B cell (primary cell): ENCODE results near the gene GGCT. TPM values are rescaled to one million over a fixed set of nuclear protein-coding genes. Genes with fewer than 3 reads are reported as not detected.

Experiments
- ATAC-seq: fragments of 200-7000 bp; cut with Tn5 transposase; one replicate; pipeline ENCODE4 v1.10.0; 2021; ENCODE audit warnings: low read depth, mild to moderate bottlenecking, moderate number of reproducible peaks, moderate library complexity
- CTCF ChIA-PET: fragments of 350-600 bp; sonication (Branson Sonifier 250); formaldehyde crosslinking; loops from one replicate; lab custom pipeline; 2021; ENCODE audit warnings: antibody characterized with exemption, inconsistent platforms; lab: Charles Lee
- POLR2A ChIA-PET: fragments of 350-600 bp; sonication (Branson Sonifier 250); formaldehyde crosslinking; loops from one replicate; lab custom pipeline; 2021; ENCODE audit warnings: antibody characterized with exemption; lab: Charles Lee
- DNase-seq: peaks from one replicate; pipeline ENCODE4 v3.0.0; 2013
- H2AFZ ChIP-seq: 2 replicates; pipeline ENCODE4 v1.6.1; 2012; ENCODE audit warnings: mild to moderate bottlenecking, low read depth, low read length; ENCODE audit not compliant: insufficient read depth, poor library complexity, severe bottlenecking
- H3K27ac ChIP-seq, 2 donors: 1 replicate in 1 of 2; 2 replicates in 1 of 2; pipeline ENCODE4 v1.5.1; 2012 to 2013; ENCODE audit warnings: low read length in 2 of 2, mild to moderate bottlenecking in 2 of 2, moderate library complexity in 1 of 2
- H3K27me3 ChIP-seq, 4 experiments: fragments of 200-600 bp in 1 of 4; sonication (generic) in 1 of 4; replicated peaks in 1 of 4; 1 replicate in 2 of 4; 2 replicates in 2 of 4; pipeline versions ENCODE4 v1.6.1 to v1.7.0; 2013 to 2016; ENCODE audit warnings: low read length in 3 of 4, mild to moderate bottlenecking in 2 of 4, mixed read lengths in 1 of 4, moderate library complexity in 1 of 4; ENCODE audit not compliant: insufficient read depth in 4 of 4, control insufficient read depth in 3 of 4; ENCODE audit errors: control extremely low read depth in 1 of 4
- H3K36me3 ChIP-seq, 2 experiments: replicated peaks in 1 of 2; 1 replicate in 1 of 2; 2 replicates in 1 of 2; pipeline versions ENCODE4 v1.6.1 to v1.7.1; 2013; ENCODE audit warnings: low read length in 1 of 2; ENCODE audit not compliant: insufficient read depth in 2 of 2, control insufficient read depth in 1 of 2; ENCODE audit errors: control extremely low read depth in 1 of 2, extremely low read depth in 1 of 2
- H3K4me1 ChIP-seq, 2 donors: fragments of 200-600 bp in 1 of 2; sonication (generic) in 1 of 2; 1 replicate in 1 of 2; 2 replicates in 1 of 2; pipeline versions ENCODE4 v1.5.1 to v1.6.1; 2013 to 2017; ENCODE audit warnings: low read length in 2 of 2; ENCODE audit not compliant: control insufficient read depth in 2 of 2, insufficient read depth in 2 of 2
- H3K4me2 ChIP-seq: replicated peaks from 2 replicates; pipeline ENCODE3; 2012; ENCODE audit warnings: mild to moderate bottlenecking, low read depth, low read length; ENCODE audit not compliant: poor library complexity, severe bottlenecking
- H3K4me3 ChIP-seq, 5 experiments: fragments of 200-600 bp in 1 of 5; sonication (generic) in 1 of 5; 1 replicate in 3 of 5; 2 replicates in 2 of 5; pipeline versions ENCODE4 v1.5.1 to v1.7.0; 2011 to 2016; ENCODE audit warnings: low read length in 4 of 5, mild to moderate bottlenecking in 4 of 5, low read depth in 2 of 5, control low read depth in 1 of 5, moderate library complexity in 1 of 5; ENCODE audit not compliant: insufficient read depth in 1 of 5; ENCODE audit errors: control extremely low read depth in 1 of 5, extremely low read depth in 1 of 5
- H3K79me2 ChIP-seq: fragments of 200-600 bp; sonication (generic); one replicate; pipeline ENCODE4 v1.6.0; 2016; ENCODE audit warnings: low read length; ENCODE audit not compliant: control insufficient read depth, insufficient read depth
- H3K9ac ChIP-seq: fragments of 200-600 bp; sonication (generic); 2 replicates; pipeline ENCODE4 v1.6.1; 2017; ENCODE audit warnings: mild to moderate bottlenecking, low read length, moderate library complexity
- H3K9me3 ChIP-seq, 3 donors: one replicate each; pipeline versions ENCODE4 v1.6.1 to v1.7.1; 2013; ENCODE audit warnings: low read length in 2 of 3; ENCODE audit not compliant: control insufficient read depth in 2 of 3, insufficient read depth in 1 of 3; ENCODE audit errors: control extremely low read depth in 1 of 3
- H4K20me1 ChIP-seq: 2 replicates; pipeline ENCODE4 v1.6.0; 2012; ENCODE audit warnings: mild to moderate bottlenecking, low read length; ENCODE audit not compliant: insufficient read depth, control insufficient read depth, poor library complexity, severe bottlenecking
- H3K27ac Mint-ChIP-seq: one replicate; pipeline ENCODE4 v1.8.0; 2021; ENCODE audit warnings: mixed read lengths
- H3K27me3 Mint-ChIP-seq: one replicate; pipeline ENCODE4 v1.8.0; 2021; ENCODE audit warnings: mixed read lengths
- H3K4me1 Mint-ChIP-seq: one replicate; pipeline ENCODE4 v1.8.0; 2021; ENCODE audit warnings: mixed read lengths
- H3K4me3 Mint-ChIP-seq: one replicate; pipeline ENCODE4 v1.8.0; 2021; ENCODE audit warnings: mixed read lengths
- H3K9me3 Mint-ChIP-seq: one replicate; pipeline ENCODE4 v1.8.0; 2022; ENCODE audit warnings: mixed read lengths; ENCODE audit not compliant: insufficient read depth
- EZH2 ChIP-seq: IDR thresholded peaks from 2 replicates; pipeline ENCODE4 v1.6.1; 2012; ENCODE audit warnings: borderline replicate concordance, low read depth, mild to moderate bottlenecking, moderate library complexity, low read length; ENCODE audit not compliant: insufficient read depth, poor library complexity, severe bottlenecking
- WGBS: methylation state at CpG from one replicate; pipeline ENCODE4 v1.1.5; 2013; ENCODE audit warnings: missing lambda C conversion rate; ENCODE audit not compliant: insufficient coverage; 5-methylcytosine and 5-hydroxymethylcytosine counted together
- intact Hi-C: fragments of 100-400 bp; cut with micrococcal nuclease; formaldehyde crosslinking; loops from one replicate; pipeline ENCODE4 v1.10.0; 2022
- polyA plus RNA-seq: library from polyadenylated mRNA; depleted of rRNA; stranded (reverse); fragments of >200 nt; gene quantifications from 2 replicates; pipeline ENCODE4 v1.2.3, GENCODE V29; 2012
- total RNA-seq, 2 donors: library from RNA; stranded (reverse); fragments of 120-200 nt in 1 of 2; gene quantifications; 1 replicate in 1 of 2; 2 replicates in 1 of 2; pipeline versions ENCODE4 v1.2.3 to v1.2.4, GENCODE V29; 2013 to 2022
- TF ChIP-seq, protein P1 (sequence below): fragments of 200-600 bp; IDR thresholded peaks from one replicate; pipeline ENCODE4 v1.8.0; 2022; ENCODE audit warnings: antibody characterized with exemption, mild to moderate bottlenecking

The GGCT gene
- total and polyA plus RNA-seq, 2 donors (not counting 1 experiment from before 2014, with no cell fraction given) = 8.1 to 12.5 TPM

DNA sequence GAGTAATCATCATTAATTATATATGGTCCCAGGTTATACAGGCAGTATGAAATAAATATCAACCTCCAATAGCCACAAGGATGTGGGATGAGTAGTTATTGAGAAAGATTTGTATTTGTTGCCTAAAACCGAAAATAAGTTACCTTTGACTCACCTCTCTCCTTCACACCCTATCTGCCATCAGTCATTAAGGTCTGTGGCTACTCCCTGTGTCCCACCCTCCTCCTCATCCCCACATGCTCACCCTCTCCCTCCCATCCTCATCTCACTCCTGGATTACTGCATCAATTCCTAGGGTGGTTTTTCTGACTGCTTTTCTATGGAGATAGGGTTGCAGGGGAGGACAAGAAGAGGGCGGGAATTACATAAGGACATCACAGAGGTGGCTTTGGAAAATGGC lies 9.1 kb upstream of the GGCT start:
- Histone ChIP-seq H3K36me3 (no peaks in the 10 kb centered on the region), H3K4me1 (no peaks in the 10 kb centered on the region), H3K9ac (no peak overlapping the region), H2AFZ (no peak overlapping the region), H4K20me1 (no peaks in the 10 kb centered on the region), H3K4me2 (no peak overlapping the region), H3K27ac (no peak overlapping the region), H3K9me3 (no peaks in the 10 kb centered on the region), H3K27me3 (no peaks in the 10 kb centered on the region), H3K4me3 (no peak overlapping the region), H3K79me2 (no peaks in the 10 kb centered on the region)
- no peak overlapping the region for H3K27ac Mint-ChIP-seq
- no peak for ATAC-seq
- no peak for TF ChIP-seq EZH2
- TF ChIP-seq, protein P1, sequence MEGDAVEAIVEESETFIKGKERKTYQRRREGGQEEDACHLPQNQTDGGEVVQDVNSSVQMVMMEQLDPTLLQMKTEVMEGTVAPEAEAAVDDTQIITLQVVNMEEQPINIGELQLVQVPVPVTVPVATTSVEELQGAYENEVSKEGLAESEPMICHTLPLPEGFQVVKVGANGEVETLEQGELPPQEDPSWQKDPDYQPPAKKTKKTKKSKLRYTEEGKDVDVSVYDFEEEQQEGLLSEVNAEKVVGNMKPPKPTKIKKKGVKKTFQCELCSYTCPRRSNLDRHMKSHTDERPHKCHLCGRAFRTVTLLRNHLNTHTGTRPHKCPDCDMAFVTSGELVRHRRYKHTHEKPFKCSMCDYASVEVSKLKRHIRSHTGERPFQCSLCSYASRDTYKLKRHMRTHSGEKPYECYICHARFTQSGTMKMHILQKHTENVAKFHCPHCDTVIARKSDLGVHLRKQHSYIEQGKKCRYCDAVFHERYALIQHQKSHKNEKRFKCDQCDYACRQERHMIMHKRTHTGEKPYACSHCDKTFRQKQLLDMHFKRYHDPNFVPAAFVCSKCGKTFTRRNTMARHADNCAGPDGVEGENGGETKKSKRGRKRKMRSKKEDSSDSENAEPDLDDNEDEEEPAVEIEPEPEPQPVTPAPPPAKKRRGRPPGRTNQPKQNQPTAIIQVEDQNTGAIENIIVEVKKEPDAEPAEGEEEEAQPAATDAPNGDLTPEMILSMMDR = no peak
- 100% methylated on average over 1 of the region's 2 CpGs for WGBS
- CTCF ChIA-PET = interaction anchor here (0.5 to 4.5 kb wide), 2 partner anchors 50 to 477 kb away, joined by 4 to 37 read pairs; no protein-coding TSS in a partner anchor
- no peaks in the 10 kb centered on the region for H3K4me1 Mint-ChIP-seq
- no peaks in the 10 kb centered on the region for H3K9me3 Mint-ChIP-seq
- H3K4me3 Mint-ChIP-seq = no peak overlapping the region
- DNase-seq = no peak
- POLR2A ChIA-PET = no interaction called here
- intact Hi-C loops = no loop called here
- H3K27me3 Mint-ChIP-seq = no peaks in the 10 kb centered on the region

DNA sequence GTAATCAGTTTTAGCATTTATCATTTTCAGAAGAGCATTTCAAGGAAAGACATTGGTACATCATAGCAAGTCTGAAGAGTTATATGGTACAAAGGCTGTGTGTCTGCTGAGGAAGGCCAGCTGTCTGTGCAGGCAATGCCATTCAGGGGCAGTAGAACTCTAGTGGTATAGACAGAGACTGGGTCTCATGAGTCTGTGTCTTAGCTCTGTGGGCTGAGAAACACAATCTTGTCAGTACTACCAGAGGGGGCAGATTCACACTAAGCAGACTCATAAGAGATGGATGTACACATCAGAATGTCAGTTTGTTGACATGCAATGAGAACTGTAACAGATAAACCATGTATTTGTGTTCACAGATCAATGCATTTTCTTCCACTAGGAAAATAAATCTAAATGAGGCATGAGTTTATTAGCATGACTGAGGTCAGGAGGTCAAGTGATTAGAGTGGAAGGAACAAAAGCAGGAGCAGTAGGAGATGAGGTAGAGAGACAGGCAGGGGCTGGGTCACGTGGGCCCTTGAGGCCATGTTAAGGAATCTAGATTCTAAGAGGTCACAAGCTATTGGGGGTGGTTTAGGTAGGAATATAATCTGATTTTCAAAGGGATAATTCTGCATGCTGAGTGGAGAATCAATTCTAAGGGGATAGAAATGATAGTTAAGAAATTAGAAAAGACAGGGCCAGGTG lies 7.5 kb upstream of the GGCT start:
- DNase-seq (no peak), ATAC-seq (no peak)
- H3K27ac ChIP-seq = no peak overlapping the region
- ChIA-PET POLR2A (no interaction called here), CTCF (interaction anchor here (0.7 to 4.5 kb wide), 6 partner anchors 10 to 236 kb away, joined by 3 to 37 read pairs (median 4); no protein-coding TSS in a partner anchor)
- no peaks in the 10 kb centered on the region for H3K79me2 ChIP-seq
- H3K4me3 ChIP-seq = no peak overlapping the region
- H3K9me3 Mint-ChIP-seq = no peaks in the 10 kb centered on the region
- no peak overlapping the region for H3K4me3 Mint-ChIP-seq
- intact Hi-C loops = no loop called here
- no peak overlapping the region for H3K4me2 ChIP-seq
- H2AFZ ChIP-seq = no peak overlapping the region
- H3K27me3 ChIP-seq = no peaks in the 10 kb centered on the region
- no peaks in the 10 kb centered on the region for H3K4me1 Mint-ChIP-seq
- no peaks in the 10 kb centered on the region for H3K4me1 ChIP-seq
- H3K36me3 ChIP-seq = no peaks in the 10 kb centered on the region
- peaks cover 0 to 3% (median 0%) of the 10 kb centered on the region in 3 donors for H3K9me3 ChIP-seq
- no peak overlapping the region for H3K9ac ChIP-seq
- no peaks in the 10 kb centered on the region for H3K27me3 Mint-ChIP-seq
- TF ChIP-seq, protein P1 = no peak
- TF ChIP-seq EZH2 = no peak
- no peak overlapping the region for H3K27ac Mint-ChIP-seq
- WGBS = 94% methylated on average over 1 of the region's 1 CpG
- no peaks in the 10 kb centered on the region for H4K20me1 ChIP-seq
